IMR-90 (cell line): Measurements from ENCODE around the gene CALR.

Experiments
- BHLHE40 ChIP-seq: fragments of 150-350 bp; IDR thresholded peaks from 2 replicates; pipeline ENCODE4 v1.6.1; 2016; ENCODE audit warnings: mild to moderate bottlenecking, low read depth, low read length
- CEBPB ChIP-seq: IDR thresholded peaks from 2 replicates; pipeline ENCODE4 v1.6.1; 2012; ENCODE audit warnings: low read depth, low read length, improper control_type of control experiment
- CHD1 ChIP-seq: IDR thresholded peaks from 2 replicates; pipeline ENCODE4 v1.6.1; 2012; ENCODE audit warnings: low read depth, low read length, improper control_type of control experiment
- CTCF ChIP-seq: conservative IDR thresholded peaks from 2 replicates; pipeline ENCODE4 v1.5.1; 2012; ENCODE audit warnings: mild to moderate bottlenecking, low read depth, low read length, improper control_type of control experiment
- FOS ChIP-seq: fragments of 150-350 bp; IDR thresholded peaks from 2 replicates; pipeline ENCODE4 v1.6.1; 2016; ENCODE audit warnings: low read depth, low read length
- MAZ ChIP-seq: IDR thresholded peaks from 2 replicates; pipeline ENCODE4 v1.6.1; 2012; ENCODE audit warnings: low read depth, mild to moderate bottlenecking, low read length, improper control_type of control experiment, moderate library complexity, borderline replicate concordance
- MXI1 ChIP-seq: IDR thresholded peaks from 2 replicates; pipeline ENCODE4 v1.6.1; 2012; ENCODE audit warnings: low read depth, mild to moderate bottlenecking, low read length, moderate library complexity, borderline replicate concordance
- POLR2A ChIP-seq: IDR thresholded peaks from 2 replicates; pipeline ENCODE4 v1.6.1; 2012; ENCODE audit warnings: mild to moderate bottlenecking, low read depth, low read length
- RAD21 ChIP-seq: IDR thresholded peaks from 2 replicates; pipeline ENCODE4 v1.6.1; 2012; ENCODE audit warnings: low read length, improper control_type of control experiment
- RCOR1 ChIP-seq: IDR thresholded peaks from 2 replicates; pipeline ENCODE4 v1.6.1; 2012; ENCODE audit warnings: mild to moderate bottlenecking, low read length, improper control_type of control experiment; ENCODE audit not compliant: insufficient replicate concordance
- RFX5 ChIP-seq: IDR thresholded peaks from 2 replicates; pipeline ENCODE4 v1.8.0; 2012; ENCODE audit warnings: low read depth, mild to moderate bottlenecking, low read length, moderate library complexity

GRCh38 chr19:12952488-12953137 is 14.2 kb downstream of the CALR start:
- TF ChIP-seq CTCF (no peak), POLR2A (no peak), MAZ (peak; percentile 48; the same call in 1 of the 2 replicates), MXI1 (no peak), CHD1 (no peak), RCOR1 (no peak), RAD21 (no peak), CEBPB (no peak), BHLHE40 (no peak), RFX5 (no peak), FOS (peak; percentile 35; the same call in 1 of the 2 replicates)
